Activated CD4-positive, alpha-beta T cell treated with anti-CD3 and anti-CD28 coated beads, Interleukin-2, amount 50 U/mL, for 24 hours (primary cell): ENCODE data around the gene NXPE3.
"Not testable (repeated sequence)": the region's sequence is repeated elsewhere in the genome, so short reads cannot be mapped to it uniquely, and the experiment has no call there.

ENCODE experiments used
- DNase-seq, 2 donors: peaks; one replicate each; pipeline ENCODE4 v3.0.0-alpha.2; 2020; ENCODE audit warnings: low read depth in 1 of 2, low spot score in 1 of 2

NXPE3 gene

DNA sequence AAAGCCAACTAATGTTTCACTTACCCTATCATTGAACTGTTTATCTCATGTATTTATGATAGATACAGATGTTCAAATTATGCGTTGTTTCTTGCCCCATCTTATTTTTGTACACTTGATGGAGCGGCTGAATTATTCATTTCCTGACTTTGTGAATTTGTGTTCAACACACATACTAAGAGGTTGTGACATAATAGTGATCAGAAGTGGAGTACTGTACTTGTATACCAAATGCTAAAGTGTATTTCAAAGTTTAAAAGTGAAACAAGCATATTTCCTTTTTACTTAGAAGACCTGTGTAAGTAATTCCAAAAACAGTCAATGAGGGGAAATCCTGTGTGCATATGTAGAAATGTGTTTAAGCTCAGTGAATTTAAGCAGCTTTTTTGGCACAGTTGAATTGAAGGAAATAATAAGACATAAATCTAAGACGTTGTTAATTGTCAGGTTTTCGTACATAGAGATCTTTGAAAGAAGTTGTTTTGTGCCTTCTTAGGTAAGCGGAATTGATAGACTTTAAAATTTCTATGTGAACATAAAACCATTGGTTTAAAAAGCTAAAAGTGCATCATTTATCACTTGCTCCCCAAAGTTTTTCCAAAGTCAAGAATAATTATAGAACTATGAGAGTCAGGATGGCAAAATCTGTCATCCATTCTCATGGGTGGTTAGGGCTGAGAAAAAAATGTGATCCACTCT, 72.2 kb downstream of the NXPE3 start:
- DNase-seq, result no peak

DNA sequence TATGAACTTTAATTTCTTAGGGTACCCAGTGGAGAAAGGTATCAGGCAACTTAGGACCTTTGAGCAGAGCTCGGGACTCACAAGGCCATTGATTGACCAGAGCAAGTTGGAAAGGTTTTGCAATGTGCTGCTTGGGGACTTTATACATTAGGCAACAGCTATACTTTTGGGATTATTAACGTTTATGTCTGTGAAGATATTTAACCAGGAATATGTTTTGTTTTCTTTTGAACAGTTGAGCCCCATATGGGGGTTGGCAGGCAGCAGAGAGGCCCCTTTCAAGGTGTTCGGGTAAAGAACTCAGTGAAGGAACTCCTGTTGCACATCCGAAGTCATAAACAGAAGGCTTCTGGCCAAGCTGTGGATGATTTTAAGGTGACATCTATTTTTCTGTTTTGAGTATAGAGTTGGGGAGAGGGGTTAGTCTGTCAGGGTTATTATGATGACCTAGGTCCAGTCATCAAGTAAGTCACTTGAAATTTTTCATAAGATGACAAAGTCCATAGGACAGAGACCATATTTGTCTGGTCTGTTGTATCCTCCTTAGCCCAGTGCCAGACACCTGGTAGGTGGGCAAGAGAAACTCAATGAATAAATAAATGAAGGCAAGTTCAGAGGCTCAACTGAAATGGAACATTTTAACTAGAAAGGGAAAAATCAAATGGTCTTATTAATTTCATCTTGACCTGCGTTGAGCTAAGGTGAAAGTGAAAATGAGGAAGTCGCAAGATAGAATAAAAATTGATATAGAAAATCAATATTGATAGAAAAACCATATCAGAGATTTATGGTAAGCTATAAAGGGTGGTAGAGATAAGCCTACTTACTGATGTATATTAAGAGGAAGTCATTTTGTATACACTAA, 73.1 kb downstream of the NXPE3 start:
- DNase-seq, result no peak

DNA sequence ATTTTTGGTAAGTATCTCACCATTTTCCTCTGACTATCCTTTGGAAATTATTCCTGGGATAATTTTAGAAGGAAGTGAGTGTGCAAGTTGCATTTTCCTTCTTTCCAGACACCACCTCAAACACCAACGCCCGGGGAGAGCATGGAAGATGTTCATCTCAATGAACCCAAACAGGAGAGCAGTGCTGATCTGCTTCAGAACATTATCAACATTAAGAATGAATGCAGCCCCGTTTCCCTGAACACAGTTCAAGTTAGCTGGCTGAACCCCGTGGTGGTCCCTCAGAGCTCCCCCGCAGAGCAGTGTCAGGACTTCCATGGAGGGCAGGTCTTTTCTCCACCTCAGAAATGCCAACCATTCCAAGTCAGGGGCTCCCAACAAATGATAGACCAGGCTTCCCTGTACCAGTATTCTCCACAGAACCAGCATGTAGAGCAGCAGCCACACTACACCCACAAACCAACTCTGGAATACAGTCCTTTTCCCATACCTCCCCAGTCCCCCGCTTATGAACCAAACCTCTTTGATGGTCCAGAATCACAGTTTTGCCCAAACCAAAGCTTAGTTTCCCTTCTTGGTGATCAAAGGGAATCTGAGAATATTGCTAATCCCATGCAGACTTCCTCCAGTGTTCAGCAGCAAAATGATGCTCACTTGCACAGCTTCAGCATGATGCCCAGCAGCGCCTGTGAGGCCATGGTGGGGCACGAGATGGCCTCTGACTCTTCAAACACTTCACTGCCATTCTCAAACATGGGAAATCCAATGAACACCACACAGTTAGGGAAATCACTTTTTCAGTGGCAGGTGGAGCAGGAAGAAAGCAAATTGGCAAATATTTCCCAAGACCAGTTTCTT, 74.2 kb downstream of the NXPE3 start:
- DNase-seq, result no peak

DNA sequence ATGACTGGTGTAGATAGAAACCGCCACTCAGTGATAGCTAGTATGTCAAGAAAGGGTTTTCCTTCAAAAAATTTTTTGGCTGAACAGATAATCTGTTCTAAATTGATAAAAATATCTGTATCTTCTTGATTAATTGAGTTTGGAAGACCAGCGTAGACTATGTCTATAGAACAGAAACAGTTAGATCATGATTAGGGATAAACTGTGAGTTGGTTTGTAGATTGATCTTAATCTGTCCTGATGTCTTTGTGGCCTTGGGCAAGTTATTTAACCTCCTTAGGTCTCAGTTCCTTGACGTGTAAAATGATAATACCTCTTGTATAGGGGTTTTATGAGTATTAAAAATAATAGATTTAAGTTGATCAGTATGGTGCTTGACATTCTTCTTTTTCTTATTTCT, 75.0 kb downstream of the NXPE3 start:
- no peak for DNase-seq

DNA sequence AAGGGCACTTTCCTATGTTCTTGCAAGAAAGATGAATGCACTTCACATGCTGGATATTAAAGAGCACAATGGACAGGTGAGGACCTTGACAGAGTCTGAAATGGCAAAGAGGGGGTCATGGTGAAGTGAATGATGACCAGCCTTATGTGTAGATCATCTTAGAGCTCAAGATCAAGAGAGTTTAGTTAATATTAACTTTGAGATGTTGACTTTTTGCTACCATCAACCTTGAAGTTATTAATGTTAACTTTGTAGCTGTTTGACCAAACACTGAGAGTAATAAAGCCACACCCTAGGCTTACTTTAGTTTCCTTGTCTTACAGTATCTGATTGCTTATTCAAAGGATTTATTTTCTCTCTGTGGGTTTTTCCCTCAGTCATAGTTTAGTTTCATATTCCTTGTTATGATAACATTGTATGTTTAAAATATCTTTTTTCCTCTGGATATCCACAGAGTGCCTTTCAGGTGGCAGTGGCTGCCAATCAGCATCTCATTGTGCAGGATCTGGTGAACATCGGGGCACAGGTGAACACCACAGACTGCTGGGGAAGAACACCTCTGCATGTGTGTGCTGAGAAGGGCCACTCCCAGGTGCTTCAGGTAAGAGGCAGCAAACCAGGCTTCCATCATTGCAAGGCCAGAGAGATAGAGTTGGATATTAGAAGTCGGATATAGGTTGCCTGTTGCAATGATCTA, 75.7 kb downstream of the NXPE3 start:
- no peak for DNase-seq

DNA sequence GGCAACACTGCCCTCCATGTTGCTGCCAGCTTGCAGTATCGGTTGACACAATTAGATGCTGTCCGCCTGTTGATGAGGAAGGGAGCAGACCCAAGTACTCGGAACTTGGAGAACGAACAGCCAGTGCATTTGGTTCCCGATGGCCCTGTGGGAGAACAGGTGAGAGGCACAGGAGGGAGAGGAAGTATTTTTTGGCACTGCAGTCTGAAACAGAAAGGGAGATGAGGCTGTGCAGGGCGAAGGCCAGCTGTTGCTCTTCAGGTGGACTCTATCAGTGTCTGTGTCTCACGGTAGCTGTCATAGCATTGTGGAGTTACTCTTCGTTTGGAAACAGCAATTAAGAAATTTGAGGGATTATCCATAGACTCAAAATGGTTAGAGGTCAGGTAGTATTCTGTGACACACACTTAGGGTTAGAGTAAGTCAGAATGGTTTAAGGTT, 78.3 kb downstream of the NXPE3 start:
- no peak for DNase-seq

DNA sequence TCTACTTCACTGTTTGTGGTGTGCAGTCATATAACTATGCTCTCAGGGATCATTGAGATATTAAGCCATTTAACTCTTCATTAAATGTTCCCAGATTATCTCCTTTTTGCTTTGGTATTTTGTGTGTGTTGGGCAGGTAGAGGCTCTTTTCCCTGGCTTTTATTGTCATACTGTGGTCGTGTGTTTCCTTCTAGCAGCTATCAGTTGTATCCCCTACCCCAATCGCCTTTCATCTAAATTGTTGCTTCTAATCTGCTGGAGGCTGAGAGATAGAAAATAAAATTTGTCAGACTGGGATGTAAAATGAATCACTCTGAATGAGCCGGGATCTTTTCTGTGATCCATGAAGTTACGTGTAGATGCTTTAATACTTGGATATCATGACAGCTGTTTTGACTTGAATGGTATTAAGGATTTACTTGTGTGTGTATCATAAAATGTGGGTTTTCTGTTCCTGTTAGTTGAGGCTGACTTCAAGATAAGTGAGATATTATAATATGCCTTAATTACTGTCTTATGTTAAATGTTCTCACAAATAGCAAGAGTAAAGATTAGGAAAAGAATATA, 79.5 kb downstream of the NXPE3 start:
- DNase-seq, result no peak

DNA sequence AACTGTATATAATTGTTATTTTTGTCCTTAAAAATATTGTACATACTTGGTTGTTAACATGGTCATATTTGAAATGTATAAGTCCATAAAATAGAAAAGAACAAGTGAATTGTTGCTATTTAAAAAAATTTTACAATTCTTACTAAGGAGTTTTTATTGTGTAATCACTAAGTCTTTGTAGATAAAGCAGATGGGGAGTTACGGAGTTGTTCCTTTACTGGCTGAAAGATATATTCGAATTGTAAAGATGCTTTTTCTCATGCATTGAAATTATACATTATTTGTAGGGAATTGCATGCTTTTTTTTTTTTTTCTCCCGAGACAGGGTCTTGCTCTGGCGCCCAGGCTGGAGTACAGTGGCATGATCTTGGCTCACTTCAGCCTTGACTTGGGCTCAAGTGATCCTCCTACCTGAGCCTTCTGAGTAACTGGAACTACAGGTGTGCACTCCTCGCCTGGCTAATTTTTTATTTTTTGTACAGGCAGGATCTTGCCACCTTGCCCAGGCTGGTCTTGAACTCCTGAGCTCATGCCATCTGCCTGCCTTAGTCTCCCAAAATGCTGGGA, 81.0 kb downstream of the NXPE3 start:
- no peak for DNase-seq

DNA sequence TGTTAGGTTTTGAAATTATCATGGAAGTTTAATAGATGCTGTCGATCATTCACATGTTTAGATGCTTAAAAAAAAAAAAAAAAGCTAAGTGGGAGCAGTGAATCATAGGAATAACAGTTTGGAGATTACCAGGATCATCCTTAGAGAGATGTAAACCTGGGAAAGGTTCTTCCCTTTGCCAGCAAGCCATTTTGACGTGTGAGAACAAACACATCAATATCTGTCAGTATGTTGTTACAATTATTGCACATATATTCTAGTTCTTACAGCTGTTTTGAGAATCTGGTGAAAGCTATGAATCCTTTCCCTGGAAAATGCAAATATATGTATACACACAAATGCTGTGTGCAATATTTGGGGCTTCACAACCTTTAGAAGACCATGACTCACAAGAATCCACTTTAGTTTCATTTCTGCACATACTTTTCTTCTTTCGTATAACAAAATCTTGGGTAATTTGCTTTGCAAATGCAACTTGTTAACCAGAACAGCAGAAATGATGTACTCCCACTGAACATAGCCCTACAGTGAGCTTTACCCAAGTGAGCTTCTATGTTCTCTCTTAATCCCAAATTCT, 82.3 kb downstream of the NXPE3 start:
- no peak for DNase-seq

DNA sequence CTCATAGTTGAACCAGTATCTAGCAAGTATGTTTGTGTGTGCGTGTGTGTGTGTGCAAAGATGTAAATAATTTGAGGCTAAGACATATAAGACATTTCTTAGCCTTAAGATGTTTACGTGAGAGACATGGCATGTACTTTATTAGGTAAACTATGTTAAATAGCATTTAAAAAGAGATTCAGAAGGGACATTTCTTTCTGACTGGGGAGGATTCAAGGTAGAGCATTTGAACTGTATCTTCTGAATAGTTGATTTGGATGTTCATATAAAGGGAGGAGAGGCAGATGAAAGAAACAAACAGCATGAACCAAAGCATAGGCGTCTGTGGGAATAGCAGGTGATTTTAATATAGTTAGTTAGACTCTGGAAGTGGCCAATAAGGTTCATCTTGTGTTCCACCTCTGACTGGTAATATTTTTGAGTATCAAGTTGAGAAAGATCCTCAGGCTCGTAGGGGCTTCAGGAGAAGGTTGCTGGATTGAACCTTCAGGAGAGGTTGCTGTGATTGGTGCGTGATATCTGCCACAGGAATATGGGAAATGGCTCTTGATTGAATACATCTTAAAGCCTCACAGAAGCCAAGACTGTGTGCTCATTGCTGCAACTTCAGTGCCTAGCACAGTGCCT, 82.9 kb downstream of the NXPE3 start:
- DNase-seq, result no peak

DNA sequence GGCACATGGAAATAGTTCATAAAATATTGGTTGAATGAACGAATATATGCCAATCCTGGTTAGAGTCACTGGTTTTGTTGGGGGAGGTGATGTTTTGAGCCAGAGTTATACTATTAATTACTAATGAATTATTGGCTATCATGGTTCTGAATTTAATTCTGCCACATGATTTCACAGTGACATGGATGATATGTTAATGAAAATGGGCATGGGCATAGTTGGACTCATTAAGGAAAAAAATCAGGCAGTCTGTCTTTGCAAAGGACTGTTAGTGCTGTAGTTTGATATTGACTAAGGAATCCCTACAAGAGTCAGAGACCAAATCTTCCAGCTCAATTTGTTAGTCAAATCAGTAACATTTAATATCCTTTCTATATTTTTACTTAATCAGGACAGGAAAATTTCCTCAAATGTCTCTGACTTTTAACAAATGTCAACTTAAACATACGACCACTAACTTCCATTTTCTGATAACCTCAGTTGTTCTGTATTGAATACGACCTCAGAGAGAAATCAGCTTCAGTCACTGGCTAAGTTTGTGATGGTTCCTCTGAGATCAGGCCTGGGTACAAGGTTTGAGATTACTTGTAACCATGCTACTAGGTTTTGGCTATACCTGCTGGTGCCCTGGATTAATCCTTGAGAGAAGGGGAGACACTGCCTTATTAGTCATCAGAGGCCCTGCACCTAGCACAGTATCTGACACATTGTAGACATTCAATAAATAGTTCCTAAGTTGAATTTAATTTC, 83.6 kb downstream of the NXPE3 start:
- DNase-seq, result no peak

DNA sequence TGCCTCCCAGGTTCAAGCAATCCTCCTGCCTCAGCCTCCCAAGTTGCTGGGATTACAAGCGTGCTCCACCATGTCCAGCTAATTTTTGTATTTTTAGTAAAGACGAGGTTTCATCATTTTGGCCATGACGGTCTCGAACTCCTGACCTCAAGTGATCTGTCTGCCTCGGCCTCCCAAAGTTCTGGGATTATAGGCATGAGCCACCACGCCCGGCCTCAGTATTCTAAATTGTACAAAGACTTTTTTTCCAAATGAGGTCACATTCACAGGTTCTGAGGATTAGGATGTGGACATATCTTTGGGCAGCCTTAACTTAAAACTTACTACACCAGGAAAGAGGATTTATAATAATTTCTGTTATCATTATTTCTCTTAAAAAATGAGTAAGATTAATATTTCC, 85.9 kb downstream of the NXPE3 start:
- DNase-seq, result not testable (repeated sequence)

DNA sequence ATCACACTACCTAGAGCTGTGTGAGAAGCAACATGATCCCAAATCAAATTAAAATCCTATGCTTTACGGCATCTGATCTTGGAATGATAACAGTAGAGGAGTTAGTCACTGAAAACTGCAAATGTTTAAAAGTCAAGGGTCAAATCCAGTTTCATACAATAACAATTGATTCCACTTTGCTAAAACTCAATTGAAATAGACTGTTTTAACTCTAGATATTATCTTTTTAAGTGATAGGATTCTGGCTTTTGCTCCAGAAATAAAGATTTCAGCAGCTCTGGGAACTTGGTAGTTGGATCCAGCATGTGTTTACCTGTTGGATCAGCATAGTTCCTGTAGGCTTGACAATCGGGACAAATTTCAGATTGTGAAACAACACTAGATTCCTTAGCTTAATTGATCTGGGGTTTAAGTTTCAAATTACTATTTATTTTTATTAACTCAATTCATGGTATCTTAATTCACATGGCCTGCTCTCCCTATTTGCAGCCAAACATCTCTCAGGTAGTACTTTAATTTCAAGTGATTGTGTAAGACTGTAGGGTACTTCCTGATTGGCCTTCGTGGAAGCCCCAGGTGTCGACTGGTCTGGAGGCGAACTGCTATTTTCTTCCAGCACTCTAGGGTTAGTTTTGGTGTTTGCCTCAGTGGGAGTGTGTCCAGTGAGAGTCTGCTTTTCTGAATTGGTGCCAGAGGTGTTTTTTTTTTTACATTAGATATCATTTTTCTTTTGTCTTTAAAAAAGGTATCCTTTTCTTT, 86.9 kb downstream of the NXPE3 start:
- DNase-seq, result no peak

DNA sequence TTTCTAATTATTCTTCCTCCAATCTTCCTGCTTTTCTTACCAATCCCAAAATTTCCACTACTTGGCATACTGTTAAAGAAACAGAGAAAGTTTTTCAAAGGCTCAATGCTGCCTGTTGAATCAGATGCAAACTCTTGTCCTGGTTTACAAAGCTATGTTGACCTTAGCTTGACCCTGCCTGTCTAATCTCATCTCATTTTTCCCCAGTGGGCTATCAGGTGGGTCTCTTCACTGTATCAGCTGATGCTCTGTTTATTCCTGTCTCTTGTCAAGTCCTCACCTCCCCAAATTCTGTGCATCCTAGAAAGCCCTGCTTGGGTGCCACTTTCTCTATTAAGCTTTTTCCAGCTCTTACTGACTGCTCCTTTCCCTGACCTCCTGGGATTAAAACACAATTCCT, 88.5 kb downstream of the NXPE3 start:
- no peak for DNase-seq

DNA sequence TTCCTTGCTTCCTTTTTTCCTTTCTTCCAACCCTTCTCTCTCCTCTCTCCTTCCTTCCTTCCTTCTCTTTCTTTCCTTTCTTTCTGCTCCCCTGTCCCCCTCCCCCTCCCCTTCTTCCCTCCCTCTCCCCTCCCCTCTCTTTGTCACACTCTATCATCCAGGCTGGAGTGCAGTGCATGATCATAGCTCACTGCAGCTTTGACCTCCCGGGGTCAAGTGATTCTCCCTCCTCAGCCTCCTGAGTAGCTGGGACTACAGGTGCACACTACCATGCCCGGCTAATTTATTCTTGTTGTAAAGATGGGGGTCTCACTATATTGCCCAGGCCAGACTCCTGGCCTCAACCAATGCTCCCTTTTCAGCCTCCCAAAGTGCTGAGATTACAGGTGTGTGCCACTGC, 89.0 kb downstream of the NXPE3 start:
- no peak for DNase-seq

DNA sequence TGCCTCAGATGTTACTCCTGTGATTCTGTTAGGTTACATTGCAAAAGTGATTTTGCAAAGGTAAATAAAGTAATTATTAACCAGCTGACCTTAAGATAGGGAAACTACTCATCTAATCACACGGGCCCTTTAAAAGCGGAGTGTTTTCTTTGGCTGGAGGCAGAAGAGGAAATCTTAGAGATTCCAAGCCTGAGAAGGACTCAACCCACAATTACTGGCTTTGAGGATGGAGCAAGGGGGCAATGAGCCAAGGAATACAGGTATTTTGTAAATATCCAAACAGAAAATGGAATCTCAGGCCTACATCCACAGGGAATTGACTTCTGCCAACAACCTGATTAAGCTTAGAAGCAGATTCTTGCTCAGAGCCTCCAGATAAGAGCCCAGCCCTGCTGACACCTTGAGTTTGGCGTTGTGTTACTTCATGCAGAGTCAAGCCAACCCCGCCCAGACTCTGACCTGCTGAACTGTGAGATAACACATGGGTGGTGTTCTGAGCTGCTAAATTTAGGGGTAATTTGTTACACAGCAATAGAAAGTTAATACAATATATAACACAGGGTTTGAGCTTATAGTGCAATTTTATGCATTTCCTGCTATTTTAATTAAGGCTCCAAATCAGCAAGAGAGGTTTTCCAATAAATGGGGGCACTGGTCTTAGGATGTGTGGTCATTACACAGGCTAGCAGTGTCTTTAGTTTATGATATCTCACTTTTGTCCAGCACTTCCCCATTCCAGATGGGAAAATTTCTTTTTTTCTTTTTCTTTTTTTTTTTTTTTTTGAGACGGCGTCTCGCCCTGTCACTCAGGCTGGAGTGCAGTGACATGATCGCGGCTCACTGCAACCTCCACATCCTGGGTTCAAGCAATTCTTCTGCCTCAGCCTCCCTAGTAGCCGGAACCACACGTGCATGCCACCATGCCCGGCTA, 89.8 kb downstream of the NXPE3 start:
- DNase-seq, result no peak

DNA sequence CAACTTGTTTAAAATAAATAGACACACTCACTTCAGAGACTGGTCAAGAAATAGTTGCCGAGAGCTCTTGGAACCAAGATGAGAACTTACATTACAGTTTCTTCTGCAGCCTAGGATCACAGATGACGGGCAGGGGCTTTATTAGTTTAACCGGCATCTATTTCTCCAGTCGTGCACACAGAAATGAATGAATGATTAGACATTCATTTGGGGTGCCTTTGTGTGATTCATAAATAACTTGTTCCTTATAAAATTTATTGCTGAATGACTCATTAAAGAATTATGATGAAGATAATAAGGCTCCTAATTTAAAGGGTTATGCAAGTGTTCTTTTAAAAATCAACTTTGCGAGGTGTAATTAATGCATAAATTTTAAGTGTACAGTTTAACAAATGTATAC, 91.1 kb downstream of the NXPE3 start:
- DNase-seq, result no peak
